Osteocyte (in vitro differentiated cells): ENCODE measurements around the gene PRKACA. TPM values are rescaled to one million over a fixed set of nuclear protein-coding genes. Genes with fewer than 3 reads are reported as not detected.

Source experiments
- DNase-seq: peaks from one replicate; pipeline ENCODE4 v3.0.0; 2021; ENCODE audit warnings: mixed read lengths; ENCODE audit not compliant: unreplicated experiment; ENCODE audit errors: extremely low spot score
- H3K27ac Mint-ChIP-seq: one replicate; pipeline ENCODE4 v1.8.0; 2021; ENCODE audit warnings: mild to moderate bottlenecking, mixed read lengths; ENCODE audit not compliant: unreplicated experiment
- H3K27me3 Mint-ChIP-seq: one replicate; pipeline ENCODE4 v1.8.0; 2021; ENCODE audit warnings: mixed read lengths; ENCODE audit not compliant: unreplicated experiment
- H3K36me3 Mint-ChIP-seq: one replicate; pipeline ENCODE4 v1.8.0; 2021; ENCODE audit warnings: mixed read lengths; ENCODE audit not compliant: unreplicated experiment
- H3K4me1 Mint-ChIP-seq: one replicate; pipeline ENCODE4 v1.8.0; 2021; ENCODE audit warnings: mixed read lengths; ENCODE audit not compliant: unreplicated experiment
- H3K4me3 Mint-ChIP-seq: one replicate; pipeline ENCODE4 v1.8.0; 2021; ENCODE audit warnings: mild to moderate bottlenecking, moderate library complexity, mixed read lengths; ENCODE audit not compliant: unreplicated experiment
- H3K9me3 Mint-ChIP-seq: one replicate; pipeline ENCODE4 v1.8.0; 2021; ENCODE audit warnings: mixed read lengths; ENCODE audit not compliant: unreplicated experiment
- CTCF ChIP-seq: fragments of 200-600 bp; sonication (generic); IDR thresholded peaks from 2 replicates; pipeline ENCODE4 v1.5.0; 2021; ENCODE audit warnings: antibody characterized with exemption, mild to moderate bottlenecking, moderate library complexity
- total RNA-seq: library from RNA; stranded (reverse); gene quantifications from 2 replicates; pipeline ENCODE4 v1.2.1, GENCODE V29; 2021

PRKACA gene
- total RNA-seq, 1 donor from 2014 or later, result 115 TPM

DNA sequence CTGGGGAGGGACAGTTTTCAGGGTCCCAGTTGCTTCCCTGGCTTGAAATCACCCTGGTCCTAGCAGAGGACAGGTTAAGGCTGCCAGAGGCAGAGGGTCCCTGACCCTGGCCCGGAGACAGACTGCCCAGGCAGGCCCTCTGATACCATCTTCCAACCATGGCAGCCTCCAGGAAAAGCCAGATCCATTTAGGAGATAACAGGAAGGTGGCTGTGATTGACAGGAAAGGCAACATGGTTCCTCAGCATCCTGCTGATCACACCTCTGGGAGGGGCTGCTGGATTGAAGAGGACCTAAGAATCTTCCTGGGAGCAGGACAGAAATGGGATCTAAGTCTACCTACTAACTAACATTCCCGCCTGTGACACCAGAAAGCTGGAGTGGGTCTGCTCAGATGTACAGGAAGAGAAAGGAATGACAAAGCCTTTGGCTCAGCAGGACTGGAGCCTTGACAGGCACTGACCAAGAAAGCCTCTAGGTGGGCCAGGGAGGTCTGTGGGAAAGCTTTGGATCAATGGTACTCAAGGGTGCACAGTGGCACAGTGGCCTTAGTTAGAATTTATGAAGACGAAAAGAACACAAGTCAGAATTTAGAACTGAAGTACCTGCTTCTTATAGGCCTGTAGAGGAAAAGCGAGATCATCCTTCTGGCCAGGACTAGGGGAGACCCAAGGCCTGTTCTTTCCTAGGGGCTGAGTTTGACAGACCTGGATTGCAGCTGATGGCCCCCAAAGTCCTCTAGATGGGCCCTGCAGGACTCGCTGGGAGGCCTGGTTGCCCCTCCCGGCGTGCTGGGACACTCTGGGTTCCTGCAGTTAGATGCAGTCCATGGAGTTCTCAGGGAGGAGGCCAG is 2.3 kb upstream of the PRKACA start:
- TF ChIP-seq CTCF, result no peak

DNA sequence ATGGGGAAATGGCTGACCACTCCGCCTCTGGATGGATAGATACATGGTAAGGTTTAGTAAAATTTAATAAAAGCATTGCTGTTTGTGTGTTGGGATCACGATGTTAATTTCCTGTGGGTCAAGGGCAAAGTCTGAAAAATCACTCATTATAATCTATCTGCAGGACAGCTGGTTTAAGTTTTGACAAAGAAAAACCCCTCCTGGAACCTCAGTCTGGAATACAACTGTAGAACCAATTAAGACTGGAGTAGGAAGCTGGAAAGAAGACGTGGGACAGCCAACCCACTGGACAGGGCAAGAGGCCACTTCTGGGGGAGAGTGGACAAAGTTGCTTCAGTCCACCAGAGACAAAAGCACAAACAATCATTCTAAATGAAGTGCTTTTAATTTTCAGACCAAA is 1.6 kb upstream of the PRKACA start:
- TF ChIP-seq CTCF, result no peak
- DNase-seq, result no peak
- H3K27ac Mint-ChIP-seq, result peak overlapping the region; percentile 97
- peaks cover 29% of the 10 kb centered on the region for H3K4me1 Mint-ChIP-seq
- H3K36me3 Mint-ChIP-seq, result no peaks in the 10 kb centered on the region
- H3K27me3 Mint-ChIP-seq, result no peaks in the 10 kb centered on the region
- no peaks in the 10 kb centered on the region for H3K9me3 Mint-ChIP-seq
- peak overlapping the region; percentile 79 for H3K4me3 Mint-ChIP-seq

More for the DNA sequence above, 2.3 kb upstream of the PRKACA start:
- Mint-ChIP-seq H3K27me3 (no peaks in the 10 kb centered on the region), H3K27ac (peak overlapping the region; percentile 97), H3K9me3 (no peaks in the 10 kb centered on the region), H3K4me1 (peaks cover 28% of the 10 kb centered on the region), H3K4me3 (no peak overlapping the region), H3K36me3 (no peaks in the 10 kb centered on the region)
- no peak for DNase-seq

DNA sequence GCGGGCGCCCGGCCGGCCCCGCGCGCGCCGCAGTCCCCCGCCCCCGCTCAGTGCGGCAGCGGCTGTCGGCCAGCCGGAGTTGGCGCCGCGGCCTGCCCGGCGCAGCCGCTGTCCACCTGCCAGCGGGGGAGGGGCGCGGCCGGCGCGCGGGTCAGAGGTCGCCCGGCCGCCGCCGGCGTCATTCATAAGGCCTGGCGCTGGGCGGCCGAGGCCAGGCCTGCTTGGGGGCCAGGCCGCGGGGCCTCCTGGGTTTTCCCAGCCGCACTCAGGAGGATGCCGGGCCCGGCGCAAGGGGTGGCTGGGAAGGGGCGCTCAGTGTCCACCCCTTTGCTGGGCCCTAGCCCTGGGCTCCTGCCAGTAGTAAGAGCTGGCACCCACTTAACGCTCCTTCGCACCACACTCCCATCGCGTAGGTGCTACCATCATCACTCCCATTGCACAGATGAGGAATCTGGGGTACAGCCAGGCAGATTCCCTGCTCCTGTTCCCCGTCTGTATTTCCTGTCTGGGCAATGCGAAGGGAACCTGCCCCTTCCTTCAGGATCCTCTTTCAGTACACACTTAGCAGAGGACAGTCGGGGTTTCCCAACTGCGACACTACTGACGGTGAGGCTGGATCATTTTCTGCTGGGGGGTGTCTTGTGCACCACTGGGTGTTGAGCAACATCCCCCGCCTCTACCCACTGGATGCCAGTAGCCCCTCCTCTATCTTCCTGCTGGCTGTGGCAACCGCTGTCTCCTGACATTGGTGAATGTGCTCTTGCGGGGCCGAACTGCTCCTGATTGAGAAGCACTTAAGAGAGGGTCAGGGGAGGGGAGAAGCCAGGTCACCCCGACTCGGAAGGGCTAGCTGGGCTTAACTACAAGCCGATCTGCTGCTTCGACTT is 846 bp upstream of the PRKACA start:
- H3K9me3 Mint-ChIP-seq, result no peaks in the 10 kb centered on the region
- no peaks in the 10 kb centered on the region for H3K36me3 Mint-ChIP-seq
- H3K27me3 Mint-ChIP-seq, result no peaks in the 10 kb centered on the region
- H3K27ac Mint-ChIP-seq, result peak overlapping the region; percentile 97
- peak overlapping the region; percentile 79 for H3K4me3 Mint-ChIP-seq
- H3K4me1 Mint-ChIP-seq, result peaks cover 36% of the 10 kb centered on the region
- TF ChIP-seq CTCF, result no peak
- no peak for DNase-seq

DNA sequence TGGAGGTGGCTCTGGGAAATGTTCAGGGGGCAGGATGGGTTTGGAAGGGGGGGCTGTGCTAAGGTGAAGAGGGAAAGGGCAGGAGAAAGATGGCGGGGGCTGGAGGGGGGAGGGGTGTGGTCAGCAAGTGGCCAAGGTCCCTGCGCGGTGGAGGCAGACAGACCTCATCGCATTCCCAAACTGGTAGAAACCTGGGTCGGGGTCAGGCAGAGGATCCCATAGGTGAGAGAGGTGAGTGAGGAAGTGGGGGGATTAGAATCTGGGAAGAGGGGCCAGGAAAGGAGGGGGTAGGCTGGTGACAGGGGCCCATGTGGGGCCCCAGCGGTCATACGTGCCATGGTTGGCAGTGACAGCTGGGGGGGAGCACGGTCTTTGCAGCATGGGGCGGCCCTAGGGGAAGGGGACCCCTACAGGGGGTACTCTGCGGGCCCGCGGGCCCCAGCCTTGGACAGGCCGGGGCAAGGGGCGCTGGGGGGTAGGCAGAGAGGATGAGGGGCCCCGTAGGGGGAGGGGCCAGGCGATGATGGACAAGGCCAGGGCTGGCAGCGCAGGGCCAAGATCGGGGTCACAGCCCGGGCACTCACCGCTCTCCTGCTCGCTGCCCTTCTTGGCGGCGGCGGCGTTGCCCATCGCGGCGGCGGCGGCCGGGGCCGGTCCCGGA is 514 bp downstream of the PRKACA start:
- Mint-ChIP-seq H3K9me3 (no peaks in the 10 kb centered on the region), H3K4me3 (peak overlapping the region; percentile 88), H3K4me1 (peaks cover 49% of the 10 kb centered on the region), H3K36me3 (no peaks in the 10 kb centered on the region), H3K27ac (peak overlapping the region; percentile 65), H3K27me3 (no peaks in the 10 kb centered on the region)
- DNase-seq, result no peak
- TF ChIP-seq CTCF, result no peak
